Right lobe of liver (tissue), 4 donors: ENCODE data around the gene SSX4.
"Not testable (repeated sequence)": the region's sequence is repeated elsewhere in the genome, so short reads cannot be mapped to it uniquely, and the experiment has no call there.

Source experiments
- POLR2A ChIP-seq: fragments of 450-650 bp; IDR thresholded peaks from one replicate; pipeline ENCODE4 v1.6.1; 2017; ENCODE audit warnings: antibody characterized with exemption, mild to moderate bottlenecking
- TF ChIP-seq, protein P1 (sequence below), 4 donors: fragments of 200-600 bp in 3 of 4; fragments of 450-650 bp in 1 of 4; IDR thresholded peaks; one replicate each; pipeline versions ENCODE4 v1.5.1 to v1.8.0; 2016 to 2022; ENCODE audit warnings: antibody characterized with exemption in 4 of 4, mild to moderate bottlenecking in 2 of 4
- donor health status: DM: no; HTN: no; CAD: no.
- donor health status: DM: no; HTN: no; CAD: no.
- donor health status: DM: no; HTN: yes; CAD: no.

DNA sequence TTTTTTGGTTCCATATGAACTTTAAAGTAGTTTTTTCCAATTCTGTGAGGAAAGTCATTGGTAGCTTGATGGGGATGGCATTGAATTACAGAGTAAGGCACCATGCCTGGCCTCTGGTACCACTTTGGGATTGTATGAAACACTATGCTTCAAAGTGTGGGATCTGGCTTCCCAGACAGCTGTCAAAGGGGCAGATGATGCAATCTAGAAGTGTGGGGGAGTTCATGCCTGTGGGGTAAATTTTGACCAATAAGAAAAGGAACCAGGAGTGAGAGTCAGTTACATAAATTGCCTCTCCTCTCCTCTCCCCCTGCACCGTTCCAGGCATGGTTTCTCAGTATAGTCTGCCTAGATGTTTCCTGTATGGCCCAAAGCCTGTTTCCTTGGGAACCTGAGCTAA, 14.5 kb downstream of the SSX4 start:
- TF ChIP-seq, protein P1, sequence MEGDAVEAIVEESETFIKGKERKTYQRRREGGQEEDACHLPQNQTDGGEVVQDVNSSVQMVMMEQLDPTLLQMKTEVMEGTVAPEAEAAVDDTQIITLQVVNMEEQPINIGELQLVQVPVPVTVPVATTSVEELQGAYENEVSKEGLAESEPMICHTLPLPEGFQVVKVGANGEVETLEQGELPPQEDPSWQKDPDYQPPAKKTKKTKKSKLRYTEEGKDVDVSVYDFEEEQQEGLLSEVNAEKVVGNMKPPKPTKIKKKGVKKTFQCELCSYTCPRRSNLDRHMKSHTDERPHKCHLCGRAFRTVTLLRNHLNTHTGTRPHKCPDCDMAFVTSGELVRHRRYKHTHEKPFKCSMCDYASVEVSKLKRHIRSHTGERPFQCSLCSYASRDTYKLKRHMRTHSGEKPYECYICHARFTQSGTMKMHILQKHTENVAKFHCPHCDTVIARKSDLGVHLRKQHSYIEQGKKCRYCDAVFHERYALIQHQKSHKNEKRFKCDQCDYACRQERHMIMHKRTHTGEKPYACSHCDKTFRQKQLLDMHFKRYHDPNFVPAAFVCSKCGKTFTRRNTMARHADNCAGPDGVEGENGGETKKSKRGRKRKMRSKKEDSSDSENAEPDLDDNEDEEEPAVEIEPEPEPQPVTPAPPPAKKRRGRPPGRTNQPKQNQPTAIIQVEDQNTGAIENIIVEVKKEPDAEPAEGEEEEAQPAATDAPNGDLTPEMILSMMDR (IDR thresholded peaks at IDR 0.05): not testable (repeated sequence)
- TF ChIP-seq POLR2A: not testable (repeated sequence)
